SK-N-SH (cell line): Measurements from ENCODE around the gene BTBD7. TPM values are rescaled to one million over a fixed set of nuclear protein-coding genes. Genes with fewer than 3 reads are reported as not detected.

Experiments
- CTCF ChIA-PET: fragments of 300-600, 350-600 bp; formaldehyde crosslinking; extraction: SDS; loops from one replicate; lab custom pipeline; 2021; lab: Yijun Ruan, JAX
- POLR2A ChIA-PET: fragments of 350-600 bp; sonication (Branson Sonifier 250); formaldehyde crosslinking; extraction: SDS; loops from one replicate; lab custom pipeline; 2020; ENCODE audit warnings: antibody characterized with exemption, inconsistent platforms; lab: Yijun Ruan, JAX
- DNase-seq: peaks from one replicate; pipeline ENCODE4 v3.0.0; 2012
- H2AFZ ChIP-seq: fragments of 200-600 bp; sonication (generic); 2 replicates; pipeline ENCODE4 v1.8.1; 2016; ENCODE audit warnings: antibody characterized with exemption, mild to moderate bottlenecking, low read depth
- H3F3A ChIP-seq: fragments of 200-600 bp; sonication (generic); replicated peaks from 2 replicates; pipeline ENCODE3; 2016; ENCODE audit warnings: antibody characterized with exemption, mild to moderate bottlenecking; ENCODE audit not compliant: insufficient read depth
- H3K27ac ChIP-seq, 2 experiments: fragments of 200-500 bp in 1 of 2; fragments of 200-600 bp in 1 of 2; sonication (Bioruptor generic) in 1 of 2; sonication (generic), shearing (Covaris generic) in 1 of 2; 2 replicates each; pipeline versions ENCODE4 v1.5.1 to v1.6.1; 2014 to 2016; ENCODE audit warnings: low read depth in 2 of 2, inconsistent platforms in 1 of 2, low read length in 1 of 2, mild to moderate bottlenecking in 1 of 2, mixed read lengths in 1 of 2
- H3K27me3 ChIP-seq: fragments of 200-600 bp; sonication (generic), shearing (Covaris generic); 2 replicates; pipeline ENCODE4 v1.6.1; 2016; ENCODE audit warnings: mixed run types; ENCODE audit not compliant: insufficient read depth
- H3K36me3 ChIP-seq, 2 experiments: fragments of 200-500 bp in 1 of 2; fragments of 200-600 bp in 1 of 2; sonication (Bioruptor generic) in 1 of 2; sonication (generic) in 1 of 2; replicated peaks in 1 of 2; 2 replicates each; pipeline versions ENCODE3 to v1.5.1; 2014 to 2016; ENCODE audit warnings: low read length in 1 of 2, mild to moderate bottlenecking in 1 of 2; ENCODE audit not compliant: insufficient read depth in 2 of 2, control insufficient read depth in 1 of 2
- H3K4me1 ChIP-seq, 2 experiments: fragments of 200-500 bp in 1 of 2; fragments of 200-600 bp in 1 of 2; sonication (Bioruptor generic) in 1 of 2; sonication (generic), shearing (Covaris generic) in 1 of 2; 2 replicates each; pipeline versions ENCODE4 v1.5.1 to v1.6.1; 2014 to 2016; ENCODE audit warnings: low read depth in 1 of 2, low read length in 1 of 2, mixed run types in 1 of 2; ENCODE audit not compliant: insufficient read depth in 2 of 2, control insufficient read depth in 1 of 2
- H3K4me2 ChIP-seq: fragments of 200-600 bp; sonication (generic), shearing (Covaris generic); 2 replicates; pipeline ENCODE4 v1.6.1; 2017; ENCODE audit warnings: mixed run types
- H3K4me3 ChIP-seq, 2 experiments: fragments of 200-500 bp in 1 of 2; fragments of 200-600 bp in 1 of 2; sonication (Bioruptor generic) in 1 of 2; sonication (generic), shearing (Covaris generic) in 1 of 2; 2 replicates each; pipeline versions ENCODE4 v1.5.1 to v1.8.1; 2014 to 2016; ENCODE audit warnings: low read depth in 2 of 2, inconsistent platforms in 1 of 2, low read length in 1 of 2, mild to moderate bottlenecking in 1 of 2, mixed read lengths in 1 of 2, moderate library complexity in 1 of 2
- H3K79me2 ChIP-seq: fragments of 200-600 bp; sonication (generic); 2 replicates; pipeline ENCODE4 v1.8.1; 2017; ENCODE audit warnings: mild to moderate bottlenecking; ENCODE audit not compliant: insufficient read depth
- H3K9ac ChIP-seq: fragments of 200-600 bp; sonication (generic); 2 replicates; pipeline ENCODE4 v1.6.1; 2017; ENCODE audit warnings: mixed run types
- H3K9me2 ChIP-seq: fragments of 200-600 bp; sonication (generic); 2 replicates; pipeline ENCODE4 v1.6.1; 2017; ENCODE audit warnings: mixed run types
- H3K9me3 ChIP-seq: fragments of 200-600 bp; sonication (generic); 2 replicates; pipeline ENCODE4 v1.6.1; 2017; ENCODE audit warnings: mixed run types, mild to moderate bottlenecking, moderate library complexity
- H4K20me1 ChIP-seq: fragments of 200-600 bp; sonication (generic); 2 replicates; pipeline ENCODE4 v1.6.1; 2017; ENCODE audit warnings: mild to moderate bottlenecking, mixed run types; ENCODE audit not compliant: insufficient read depth
- ELF1 ChIP-seq: IDR thresholded peaks from 2 replicates; pipeline ENCODE4 v1.4.0; 2012
- EP300 ChIP-seq, 2 experiments: IDR thresholded peaks; 2 replicates each; pipeline versions ENCODE4 v1.4.0 to v1.6.1; 2012; ENCODE audit warnings: borderline replicate concordance in 1 of 2, low read depth in 1 of 2, low read length in 1 of 2
- FOXM1 ChIP-seq: IDR thresholded peaks from 2 replicates; pipeline ENCODE4 v1.4.0; 2012; ENCODE audit warnings: low read depth, mild to moderate bottlenecking
- GABPA ChIP-seq: IDR thresholded peaks from 2 replicates; pipeline ENCODE4 v1.4.0; 2012; ENCODE audit warnings: low read depth, mild to moderate bottlenecking
- GATA2 ChIP-seq: sonication (generic); formaldehyde crosslinking; IDR thresholded peaks from 2 replicates; pipeline ENCODE4 v1.5.0; 2020; ENCODE audit warnings: mild to moderate bottlenecking, missing genetic modification reagents
- NRF1 ChIP-seq: IDR thresholded peaks from 2 replicates; pipeline ENCODE4 v1.6.1; 2012; ENCODE audit warnings: low read depth, mild to moderate bottlenecking, low read length
- POLR2AphosphoS5 ChIP-seq: IDR thresholded peaks from 2 replicates; pipeline ENCODE4 v1.6.1; 2012; ENCODE audit warnings: low read depth, low read length
- RAD21 ChIP-seq: IDR thresholded peaks from 2 replicates; pipeline ENCODE4 v1.6.1; 2012; ENCODE audit warnings: mild to moderate bottlenecking, low read length
- RFX5 ChIP-seq: IDR thresholded peaks from 2 replicates; pipeline ENCODE4 v1.6.1; 2012; ENCODE audit warnings: mild to moderate bottlenecking, improper control_type of control experiment, low read length
- SMC3 ChIP-seq: IDR thresholded peaks from 2 replicates; pipeline ENCODE4 v1.6.1; 2012; ENCODE audit warnings: low read depth, low read length, improper control_type of control experiment
- TAF1 ChIP-seq: IDR thresholded peaks from 2 replicates; pipeline ENCODE4 v1.6.1; 2012; ENCODE audit warnings: low read depth, mild to moderate bottlenecking, low read length, moderate library complexity, borderline replicate concordance
- WGBS: methylation state at CpG from one replicate; pipeline ENCODE4 v1.1.6; 2017; ENCODE audit warnings: low lambda C conversion rate; 5-methylcytosine and 5-hydroxymethylcytosine counted together
- polyA plus RNA-seq, 3 experiments: library from polyadenylated mRNA; depleted of rRNA; stranded (reverse); fragments of >200 nt; gene quantifications; 2 replicates each; pipeline ENCODE4 v1.2.3, GENCODE V29; 2012
- TF ChIP-seq, protein P1 (sequence below): IDR thresholded peaks from 2 replicates; pipeline ENCODE4 v1.4.0; 2012; ENCODE audit warnings: low read depth, borderline replicate concordance

The BTBD7 gene
- polyA plus RNA-seq, 1 of the 3 experiments (the other 2 are of a cell fraction) = 8.6 TPM

DNA sequence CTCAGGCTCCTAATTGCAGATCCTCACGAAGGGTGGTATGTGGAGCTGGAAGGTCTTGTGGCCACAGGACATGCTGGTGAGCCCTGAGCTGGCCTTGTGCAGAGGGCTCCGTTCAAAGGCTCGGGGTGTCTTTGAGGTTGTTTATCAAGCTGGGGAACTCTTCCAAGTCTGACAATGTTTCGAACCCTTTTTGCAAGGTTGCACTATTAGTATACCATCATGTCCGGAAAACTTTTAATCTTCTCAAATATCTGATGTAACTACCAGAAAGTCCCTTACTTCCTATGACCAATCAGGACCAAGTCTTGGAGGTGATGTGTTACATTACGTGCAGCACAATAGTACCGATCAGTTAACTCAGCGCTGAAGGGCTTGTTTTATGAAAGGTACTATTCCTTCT is 104.3 kb downstream of the BTBD7 start:
- Histone ChIP-seq H3K4me2 (no peak overlapping the region), H3F3A (no peaks in the 10 kb centered on the region), H3K4me3 (no peak overlapping the region), H3K9me3 (no peaks in the 10 kb centered on the region), H3K4me1 (peaks cover 0 to 12% of the 10 kb centered on the region in 2 experiments; a peak in 1 of 4 replicates), H2AFZ (no peak overlapping the region), H3K36me3 (peaks cover 17 to 36% of the 10 kb centered on the region in 2 experiments), H3K27ac (no peak overlapping the region), H3K79me2 (no peaks in the 10 kb centered on the region), H4K20me1 (no peaks in the 10 kb centered on the region), H3K27me3 (no peaks in the 10 kb centered on the region), H3K9ac (no peak overlapping the region), H3K9me2 (no peaks in the 10 kb centered on the region)
- over 99% methylated on average over 7 of the region's 8 CpGs for WGBS
- no peak for DNase-seq
- TF ChIP-seq, protein P1, sequence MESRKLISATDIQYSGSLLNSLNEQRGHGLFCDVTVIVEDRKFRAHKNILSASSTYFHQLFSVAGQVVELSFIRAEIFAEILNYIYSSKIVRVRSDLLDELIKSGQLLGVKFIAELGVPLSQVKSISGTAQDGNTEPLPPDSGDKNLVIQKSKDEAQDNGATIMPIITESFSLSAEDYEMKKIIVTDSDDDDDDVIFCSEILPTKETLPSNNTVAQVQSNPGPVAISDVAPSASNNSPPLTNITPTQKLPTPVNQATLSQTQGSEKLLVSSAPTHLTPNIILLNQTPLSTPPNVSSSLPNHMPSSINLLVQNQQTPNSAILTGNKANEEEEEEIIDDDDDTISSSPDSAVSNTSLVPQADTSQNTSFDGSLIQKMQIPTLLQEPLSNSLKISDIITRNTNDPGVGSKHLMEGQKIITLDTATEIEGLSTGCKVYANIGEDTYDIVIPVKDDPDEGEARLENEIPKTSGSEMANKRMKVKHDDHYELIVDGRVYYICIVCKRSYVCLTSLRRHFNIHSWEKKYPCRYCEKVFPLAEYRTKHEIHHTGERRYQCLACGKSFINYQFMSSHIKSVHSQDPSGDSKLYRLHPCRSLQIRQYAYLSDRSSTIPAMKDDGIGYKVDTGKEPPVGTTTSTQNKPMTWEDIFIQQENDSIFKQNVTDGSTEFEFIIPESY = no peak
- TF ChIP-seq SMC3 = no peak
- TF ChIP-seq NRF1 = no peak
- no peak for TF ChIP-seq FOXM1
- no peak for TF ChIP-seq EP300 (IDR thresholded peaks at IDR 0.05; ENCODE audit: borderline replicate concordance in 1 of 2, low read depth in 1 of 2, low read length in 1 of 2)
- no peak for TF ChIP-seq RAD21
- POLR2A ChIA-PET = no interaction called here
- CTCF ChIA-PET = interaction anchor here (0.9 kb wide), 1 partner anchor 31 kb away, joined by 3 read pairs; no protein-coding TSS in a partner anchor

DNA sequence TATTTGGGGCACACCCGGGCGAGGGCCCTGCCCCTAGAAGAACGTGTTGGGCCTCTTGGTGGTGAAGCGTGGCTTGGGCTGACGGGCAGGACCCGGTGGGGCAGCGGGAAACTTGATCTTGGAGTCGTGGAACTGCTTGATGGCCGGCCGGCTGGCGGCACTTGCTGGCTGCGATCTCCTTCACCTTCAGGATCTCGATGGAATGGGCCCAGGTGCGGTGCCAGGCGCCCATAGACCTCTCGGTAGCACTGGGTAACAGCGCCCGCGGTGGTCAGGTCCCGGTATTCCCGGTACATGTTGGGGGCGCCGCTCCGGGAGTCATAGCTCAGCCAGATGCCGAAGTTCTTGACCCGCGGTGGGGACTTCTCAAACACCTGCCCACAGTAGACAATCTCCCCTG is 109.3 kb downstream of the BTBD7 start:
- ChIA-PET POLR2A (interaction anchor here (0.7 kb wide), 1 partner anchor 407 kb away, joined by 3 read pairs; no protein-coding TSS in a partner anchor), CTCF (interaction anchor here (0.7 kb wide), 1 partner anchor 84 kb away, joined by 3 read pairs; no protein-coding TSS in a partner anchor)
- peaks cover 38 to 44% of the 10 kb centered on the region in 2 experiments for H3K36me3 ChIP-seq
- H3K9me2 ChIP-seq = no peaks in the 10 kb centered on the region
- peaks cover 3% of the 10 kb centered on the region for H3F3A ChIP-seq
- H3K9me3 ChIP-seq = no peaks in the 10 kb centered on the region
- WGBS = 93% methylated on average over 27 of the region's 27 CpGs
- no peaks in the 10 kb centered on the region for H3K79me2 ChIP-seq
- TF ChIP-seq GATA2 (CRISPR knock-in tag) = no peak
- no peak for TF ChIP-seq RFX5
- no peak overlapping the region for H3K27ac ChIP-seq
- no peak overlapping the region for H3K4me3 ChIP-seq
- no peaks in the 10 kb centered on the region for H3K4me1 ChIP-seq
- no peaks in the 10 kb centered on the region for H3K27me3 ChIP-seq
- H3K4me2 ChIP-seq = no peak overlapping the region
- no peak overlapping the region for H3K9ac ChIP-seq
- H4K20me1 ChIP-seq = no peaks in the 10 kb centered on the region
- no peak overlapping the region for H2AFZ ChIP-seq
- DNase-seq = no peak

DNA sequence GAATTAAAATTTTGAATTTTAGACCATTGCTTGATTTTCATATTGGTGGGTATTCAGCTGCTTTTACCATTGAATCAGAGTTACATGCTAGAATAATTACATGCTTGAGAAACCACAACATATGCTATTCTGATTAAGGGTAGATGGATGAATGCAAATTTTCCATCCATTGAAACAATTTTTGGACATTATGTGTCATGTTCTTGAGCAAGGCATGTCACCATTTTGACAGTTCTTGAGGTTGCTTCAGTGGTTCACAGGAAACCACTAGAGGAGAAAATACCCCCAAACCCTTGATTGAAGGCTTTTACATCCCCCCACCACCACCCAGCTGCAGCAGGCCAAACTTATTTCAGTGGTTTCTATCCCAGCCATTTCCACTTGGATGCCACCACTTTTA is 112.3 kb downstream of the BTBD7 start:
- peaks cover 10% of the 10 kb centered on the region for H3F3A ChIP-seq
- POLR2A ChIA-PET = no interaction called here
- TF ChIP-seq POLR2AphosphoS5 = no peak
- no peak for TF ChIP-seq ELF1
- TF ChIP-seq RAD21 = no peak
- TF ChIP-seq GATA2 (CRISPR knock-in tag) = no peak
- no peak for TF ChIP-seq TAF1
- no peak for TF ChIP-seq RFX5
- TF ChIP-seq GABPA = no peak
- TF ChIP-seq, all 33 proteins: peak for 0
- no peaks in the 10 kb centered on the region for H3K79me2 ChIP-seq
- no peak overlapping the region for H3K4me2 ChIP-seq
- H3K9me3 ChIP-seq = no peaks in the 10 kb centered on the region
- H3K9ac ChIP-seq = no peak overlapping the region
- no peak for DNase-seq
- H3K27me3 ChIP-seq = no peaks in the 10 kb centered on the region
- no peaks in the 10 kb centered on the region for H3K4me1 ChIP-seq
- no peak overlapping the region for H2AFZ ChIP-seq
- peaks cover 21 to 44% of the 10 kb centered on the region in 2 experiments for H3K36me3 ChIP-seq
- H3K9me2 ChIP-seq = no peaks in the 10 kb centered on the region
- no peak overlapping the region for H3K4me3 ChIP-seq
- no peak overlapping the region for H3K27ac ChIP-seq
- CTCF ChIA-PET = interaction anchor here (1.3 to 2.2 kb wide), 2 partner anchors 11 to 316 kb away, joined by 3 to 12 read pairs; no protein-coding TSS in a partner anchor
- H4K20me1 ChIP-seq = no peaks in the 10 kb centered on the region
